Endothelial cell (in vitro differentiated cells): ENCODE measurements around the gene FUNDC2. TPM values are rescaled to one million over a fixed set of nuclear protein-coding genes. Genes with fewer than 3 reads are reported as not detected.

Experiments
- DNase-seq: peaks from one replicate; pipeline ENCODE4 v3.0.0; 2021; ENCODE audit warnings: low spot score
- H3K27ac Mint-ChIP-seq: one replicate; pipeline ENCODE4 v1.8.0; 2021; ENCODE audit warnings: mixed read lengths, inconsistent platforms; ENCODE audit not compliant: unreplicated experiment
- H3K27me3 Mint-ChIP-seq: one replicate; pipeline ENCODE4 v1.8.0; 2021; ENCODE audit warnings: mild to moderate bottlenecking, moderate library complexity, mixed read lengths, inconsistent platforms; ENCODE audit not compliant: unreplicated experiment
- H3K36me3 Mint-ChIP-seq: one replicate; pipeline ENCODE4 v1.8.0; 2021; ENCODE audit warnings: mild to moderate bottlenecking, low read depth, mixed read lengths, inconsistent platforms; ENCODE audit not compliant: unreplicated experiment
- H3K4me1 Mint-ChIP-seq: one replicate; pipeline ENCODE4 v1.8.0; 2021; ENCODE audit warnings: mild to moderate bottlenecking, mixed read lengths, inconsistent platforms; ENCODE audit not compliant: unreplicated experiment
- H3K4me3 Mint-ChIP-seq: one replicate; pipeline ENCODE4 v1.8.0; 2021; ENCODE audit warnings: mild to moderate bottlenecking, mixed read lengths, inconsistent platforms; ENCODE audit not compliant: unreplicated experiment
- H3K9me3 Mint-ChIP-seq: one replicate; pipeline ENCODE4 v1.8.0; 2021; ENCODE audit warnings: mixed read lengths, inconsistent platforms; ENCODE audit not compliant: unreplicated experiment
- total RNA-seq: library from RNA; stranded (reverse); fragmentation: NEBNext Ultra II Directional; extraction: Animal tissue kit (Norgen Biotek cat#: 25700); gene quantifications from one replicate; pipeline ENCODE4 v1.2.1, GENCODE V29; 2021; ENCODE audit not compliant: unreplicated experiment
- TF ChIP-seq, protein P1 (sequence below): fragments of 200-600 bp; sonication (generic); IDR thresholded peaks from one replicate; pipeline ENCODE4 v1.5.0; 2021; ENCODE audit warnings: antibody characterized with exemption; ENCODE audit not compliant: unreplicated experiment

FUNDC2 gene
- total RNA-seq, 1 donor from 2014 or later, result 54.5 TPM

DNA sequence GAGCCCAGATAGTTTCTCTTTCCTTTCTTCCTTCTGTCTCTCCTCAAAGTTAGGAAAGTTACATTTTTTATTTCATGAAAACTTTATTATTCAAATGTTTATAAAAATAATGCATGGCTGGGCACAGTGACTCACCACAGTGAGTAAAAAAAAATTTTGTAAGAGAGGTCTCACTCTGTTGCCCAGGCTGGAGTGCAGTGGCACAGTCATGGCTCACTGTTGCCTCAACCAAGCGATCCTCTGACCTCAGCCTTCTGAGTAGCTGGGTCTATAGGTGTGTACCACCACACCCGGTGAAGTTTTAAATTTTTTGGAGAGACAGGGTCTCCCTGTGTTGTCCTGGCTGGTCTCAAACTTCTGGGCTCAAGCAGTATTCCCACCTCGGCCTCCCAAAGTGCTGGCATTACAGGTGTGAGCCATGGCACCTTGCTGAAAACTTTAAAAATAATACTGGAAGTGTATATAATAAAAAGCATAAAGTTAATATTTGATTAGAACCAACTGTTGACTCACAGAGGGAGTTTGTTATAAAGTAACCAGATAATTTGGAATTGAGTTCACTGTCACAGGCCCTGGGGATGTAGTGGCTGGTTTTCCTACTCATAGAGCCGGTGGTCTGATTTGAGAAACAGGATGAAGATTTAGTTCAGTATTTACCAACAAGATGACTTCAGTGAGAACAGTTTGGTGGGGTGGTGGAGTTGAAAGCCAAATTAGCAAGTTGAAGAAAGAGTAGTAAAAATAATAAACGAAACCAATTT, 26.3 kb downstream of the FUNDC2 start:
- Mint-ChIP-seq H3K4me3 (no peak overlapping the region), H3K4me1 (no peaks in the 10 kb centered on the region), H3K27ac (no peak overlapping the region), H3K36me3 (peaks cover 8% of the 10 kb centered on the region), H3K9me3 (no peaks in the 10 kb centered on the region), H3K27me3 (peaks cover 3% of the 10 kb centered on the region)
- no peak for DNase-seq
- TF ChIP-seq, protein P1, sequence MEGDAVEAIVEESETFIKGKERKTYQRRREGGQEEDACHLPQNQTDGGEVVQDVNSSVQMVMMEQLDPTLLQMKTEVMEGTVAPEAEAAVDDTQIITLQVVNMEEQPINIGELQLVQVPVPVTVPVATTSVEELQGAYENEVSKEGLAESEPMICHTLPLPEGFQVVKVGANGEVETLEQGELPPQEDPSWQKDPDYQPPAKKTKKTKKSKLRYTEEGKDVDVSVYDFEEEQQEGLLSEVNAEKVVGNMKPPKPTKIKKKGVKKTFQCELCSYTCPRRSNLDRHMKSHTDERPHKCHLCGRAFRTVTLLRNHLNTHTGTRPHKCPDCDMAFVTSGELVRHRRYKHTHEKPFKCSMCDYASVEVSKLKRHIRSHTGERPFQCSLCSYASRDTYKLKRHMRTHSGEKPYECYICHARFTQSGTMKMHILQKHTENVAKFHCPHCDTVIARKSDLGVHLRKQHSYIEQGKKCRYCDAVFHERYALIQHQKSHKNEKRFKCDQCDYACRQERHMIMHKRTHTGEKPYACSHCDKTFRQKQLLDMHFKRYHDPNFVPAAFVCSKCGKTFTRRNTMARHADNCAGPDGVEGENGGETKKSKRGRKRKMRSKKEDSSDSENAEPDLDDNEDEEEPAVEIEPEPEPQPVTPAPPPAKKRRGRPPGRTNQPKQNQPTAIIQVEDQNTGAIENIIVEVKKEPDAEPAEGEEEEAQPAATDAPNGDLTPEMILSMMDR, result no peak

DNA sequence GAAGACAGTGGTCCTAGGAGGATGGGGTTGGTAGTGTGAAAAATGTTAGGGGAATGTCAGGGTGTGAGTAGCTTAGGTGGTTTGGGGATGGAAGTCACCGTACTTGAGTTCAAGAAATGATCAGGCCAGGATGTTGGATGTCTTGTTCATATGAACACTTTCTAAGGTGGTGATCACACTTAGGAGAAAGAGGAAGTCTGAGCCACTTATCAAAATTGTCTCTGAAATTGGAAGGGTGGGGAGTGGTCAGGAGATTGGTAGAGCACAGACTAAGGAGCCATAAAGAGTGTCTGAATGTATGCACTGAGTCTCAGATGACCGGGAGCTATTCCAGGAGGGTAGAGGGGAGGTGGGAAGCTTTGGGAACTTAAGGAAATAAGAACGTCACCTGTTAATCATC, 27.0 kb downstream of the FUNDC2 start:
- Mint-ChIP-seq H3K27ac (no peak overlapping the region), H3K4me3 (no peak overlapping the region), H3K4me1 (no peaks in the 10 kb centered on the region), H3K9me3 (no peaks in the 10 kb centered on the region), H3K27me3 (peaks cover 3% of the 10 kb centered on the region), H3K36me3 (peaks cover 8% of the 10 kb centered on the region)
- TF ChIP-seq, protein P1, result no peak
- DNase-seq, result no peak

DNA sequence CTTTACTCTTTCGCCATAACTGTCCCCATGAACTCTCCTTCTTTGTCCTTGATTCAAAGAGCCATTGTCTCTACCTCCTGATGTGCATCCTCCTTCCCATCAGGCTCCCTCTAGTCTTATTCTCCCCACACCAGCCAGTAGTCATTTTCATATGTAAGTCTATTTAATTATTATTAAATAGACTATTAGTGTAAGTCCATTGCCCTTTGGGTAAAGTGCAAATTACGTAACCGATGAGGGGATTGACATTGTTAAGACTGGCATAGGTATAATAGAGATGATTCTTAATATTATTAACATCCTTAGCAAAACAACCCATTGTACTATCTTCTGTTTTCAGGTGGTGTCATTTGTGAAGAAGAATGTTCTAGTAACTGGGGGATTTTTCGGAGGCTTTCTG, 27.6 kb downstream of the FUNDC2 start:
- Mint-ChIP-seq H3K27me3 (no peaks in the 10 kb centered on the region), H3K36me3 (peaks cover 8% of the 10 kb centered on the region), H3K4me1 (no peaks in the 10 kb centered on the region)

DNA sequence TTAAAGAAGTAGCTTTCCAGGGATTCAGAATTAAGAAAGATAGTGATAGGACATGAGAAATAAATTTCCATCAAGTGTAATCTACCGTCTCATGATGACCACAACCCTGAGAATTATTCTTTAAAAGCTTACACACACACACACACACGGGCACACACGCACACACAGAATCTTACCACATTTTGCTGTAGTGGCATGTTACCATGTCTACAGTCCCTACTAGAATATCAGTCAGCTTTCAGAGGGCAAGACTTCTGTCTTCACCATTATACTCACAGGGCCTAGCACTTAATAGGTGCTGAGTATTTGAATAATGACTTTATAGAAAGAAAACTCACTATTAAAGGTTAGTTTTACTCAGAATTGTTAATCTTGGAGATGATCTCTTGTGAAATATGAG, 28.9 kb downstream of the FUNDC2 start:
- Mint-ChIP-seq H3K36me3 (peaks cover 8% of the 10 kb centered on the region), H3K9me3 (no peaks in the 10 kb centered on the region), H3K4me1 (no peaks in the 10 kb centered on the region), H3K27ac (no peak overlapping the region), H3K27me3 (no peaks in the 10 kb centered on the region), H3K4me3 (no peak overlapping the region)
- TF ChIP-seq, protein P1, result no peak
- DNase-seq, result no peak

More for the DNA sequence above, 27.6 kb downstream of the FUNDC2 start:
- TF ChIP-seq, protein P1, result no peak
- no peak overlapping the region for H3K27ac Mint-ChIP-seq
- DNase-seq, result no peak
- H3K4me3 Mint-ChIP-seq, result no peak overlapping the region
- no peaks in the 10 kb centered on the region for H3K9me3 Mint-ChIP-seq

DNA sequence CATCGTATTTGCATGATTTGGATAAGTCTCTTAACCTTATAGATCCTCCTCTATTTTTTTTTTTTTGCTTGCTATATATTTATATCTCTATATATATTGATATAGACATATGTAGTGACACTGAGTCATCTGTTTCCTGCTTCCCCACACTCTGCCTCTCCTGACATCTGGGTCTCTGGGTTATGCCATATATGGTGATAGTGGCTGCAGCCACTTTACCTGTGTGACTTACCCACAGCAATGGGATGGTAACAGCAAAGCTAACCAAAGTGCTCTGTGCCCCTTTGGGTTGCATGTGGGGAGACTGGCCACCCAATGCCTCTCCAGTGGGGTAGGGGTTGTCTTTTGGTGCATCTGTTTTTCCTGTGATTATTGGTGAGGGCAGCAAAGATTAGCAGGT, 29.8 kb downstream of the FUNDC2 start:
- Mint-ChIP-seq H3K27ac (no peak overlapping the region), H3K36me3 (peaks cover 8% of the 10 kb centered on the region), H3K4me1 (no peaks in the 10 kb centered on the region), H3K4me3 (no peak overlapping the region), H3K9me3 (no peaks in the 10 kb centered on the region), H3K27me3 (no peaks in the 10 kb centered on the region)
- TF ChIP-seq, protein P1, result no peak
- no peak for DNase-seq
